Activated effector memory CD4-positive, alpha-beta T cell treated with anti-CD3 and anti-CD28 coated beads, Interleukin-2, amount 50 U/mL, for 16 hours (primary cell): Measurements from ENCODE around the gene JDP2.
A peak's percentile ranks its signal among the peaks of the same experiment; 100 is the strongest.
"Not testable (repeated sequence)": the region's sequence is repeated elsewhere in the genome, so short reads cannot be mapped to it uniquely, and the experiment has no call there.

ENCODE experiments used
- DNase-seq: peaks from one replicate; pipeline ENCODE4 v3.0.0-alpha.2; 2020

The JDP2 gene

GRCh38 chr14:75427482-75428229, at the start of gene JDP2:
Gene JDP2, plus strand, starts transcription at chr14:75428022. Its CDS starts 9,899 bp downstream, at chr14:75437921.
- peak; percentile 75 for DNase-seq

GRCh38 chr14:75379246-75379929, 48.4 kb upstream of the JDP2 start:
- no peak for DNase-seq

GRCh38 chr14:75379930-75380270, 47.9 kb upstream of the JDP2 start:
- no peak for DNase-seq

- no peak for DNase-seq
These were observed 47.2 kb upstream of the JDP2 start for GRCh38 chr14:75380656-75381055.

- DNase-seq: no peak
These were observed 46.2 kb upstream of the JDP2 start for GRCh38 chr14:75381642-75382041.

- not testable (repeated sequence) for DNase-seq
These were observed 44.6 kb upstream of the JDP2 start for GRCh38 chr14:75383219-75383618.

- DNase-seq: no peak
These were observed 44.1 kb upstream of the JDP2 start for GRCh38 chr14:75383721-75384120.

- no peak for DNase-seq
These were observed 38.1 kb upstream of the JDP2 start for GRCh38 chr14:75389679-75390078.

GRCh38 chr14:75390183-75390582, 37.6 kb upstream of the JDP2 start:
- DNase-seq: no peak

- DNase-seq: no peak
These were observed 35.9 kb upstream of the JDP2 start for GRCh38 chr14:75391953-75392352.

GRCh38 chr14:75392686-75393641, 34.9 kb upstream of the JDP2 start:
- no peak for DNase-seq

- no peak for DNase-seq
These were observed 34.0 kb upstream of the JDP2 start for GRCh38 chr14:75393794-75394193.

GRCh38 chr14:75395862-75396261, 32.0 kb upstream of the JDP2 start:
- DNase-seq: no peak

GRCh38 chr14:75399321-75399720, 28.5 kb upstream of the JDP2 start:
- no peak for DNase-seq

- no peak for DNase-seq
These were observed 27.7 kb upstream of the JDP2 start for GRCh38 chr14:75399843-75400775.

GRCh38 chr14:75401361-75401760, 26.5 kb upstream of the JDP2 start:
- no peak for DNase-seq

- no peak for DNase-seq
These were observed 24.9 kb upstream of the JDP2 start for GRCh38 chr14:75402867-75403413.

- DNase-seq: no peak
These were observed 23.0 kb upstream of the JDP2 start for GRCh38 chr14:75404847-75405246.

- no peak for DNase-seq
These were observed 21.7 kb upstream of the JDP2 start for GRCh38 chr14:75406102-75406501.

GRCh38 chr14:75406856-75407255, 21.0 kb upstream of the JDP2 start:
- no peak for DNase-seq

GRCh38 chr14:75409316-75410205, 18.3 kb upstream of the JDP2 start:
- DNase-seq: no peak
